Stimulated activated effector memory CD8-positive, alpha-beta T cell treated with anti-CD3 and anti-CD28 coated beads, Interleukin-12 subunit alpha, Interleukin-12 subunit beta, amount 100 ng/mL, for 72 hours (primary cell): Measurements from ENCODE around the gene MACROD2.

ENCODE experiments used
- ATAC-seq: fragments of 150-1000 bp; cut with Tn5 transposase; 2 replicates; pipeline ENCODE4 v1.10.0; 2021
- DNase-seq, 2 donors: peaks; one replicate each; pipeline ENCODE4 v3.0.0; 2021 to 2022; ENCODE audit warnings: low spot score in 2 of 2
- H3K27ac Mint-ChIP-seq: one replicate; pipeline ENCODE4 v1.8.0; 2022; ENCODE audit warnings: mild to moderate bottlenecking, mixed read lengths
- H3K36me3 Mint-ChIP-seq: one replicate; pipeline ENCODE4 v1.8.0; 2022; ENCODE audit warnings: mild to moderate bottlenecking, mixed read lengths
- H3K4me1 Mint-ChIP-seq: one replicate; pipeline ENCODE4 v1.8.0; 2022; ENCODE audit warnings: mixed read lengths
- H3K4me3 Mint-ChIP-seq: one replicate; pipeline ENCODE4 v1.8.0; 2022; ENCODE audit warnings: mild to moderate bottlenecking, mixed read lengths
- H3K9me3 Mint-ChIP-seq: one replicate; pipeline ENCODE4 v1.8.0; 2022; ENCODE audit warnings: mixed read lengths

The MACROD2 gene

DNA sequence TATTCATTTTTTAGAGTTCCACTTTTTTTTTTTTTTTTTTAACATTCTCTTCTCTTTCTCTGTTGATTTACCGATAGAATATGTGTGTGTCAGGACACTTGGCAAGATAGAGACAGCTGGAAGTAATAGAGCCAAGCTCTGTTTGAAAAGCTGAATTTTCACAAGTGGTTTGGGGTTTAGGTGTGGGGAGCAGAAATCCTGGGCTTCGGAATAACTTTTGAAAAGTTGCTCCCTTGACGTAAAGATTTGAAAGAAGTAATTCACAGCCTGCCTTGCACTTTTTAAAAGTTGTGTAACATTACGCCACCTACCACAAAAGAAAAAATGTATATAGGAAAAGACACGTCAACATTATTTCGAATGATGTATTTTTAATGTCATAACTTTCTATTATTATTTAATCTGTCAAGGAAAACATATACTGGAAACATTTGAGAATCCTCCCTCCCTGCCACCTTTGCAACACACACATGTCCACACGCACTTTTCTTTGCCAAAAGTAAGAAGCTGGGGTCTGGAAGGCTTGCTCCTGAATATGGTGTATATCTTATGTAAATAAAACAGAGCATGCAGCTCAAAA is 1660.1 kb downstream of the MACROD2 start:
- Mint-ChIP-seq H3K4me3 (no peak overlapping the region), H3K4me1 (no peaks in the 10 kb centered on the region), H3K36me3 (no peaks in the 10 kb centered on the region), H3K9me3 (peaks cover 5% of the 10 kb centered on the region), H3K27ac (no peak overlapping the region)
- ATAC-seq (no peak), DNase-seq (no peak)

DNA sequence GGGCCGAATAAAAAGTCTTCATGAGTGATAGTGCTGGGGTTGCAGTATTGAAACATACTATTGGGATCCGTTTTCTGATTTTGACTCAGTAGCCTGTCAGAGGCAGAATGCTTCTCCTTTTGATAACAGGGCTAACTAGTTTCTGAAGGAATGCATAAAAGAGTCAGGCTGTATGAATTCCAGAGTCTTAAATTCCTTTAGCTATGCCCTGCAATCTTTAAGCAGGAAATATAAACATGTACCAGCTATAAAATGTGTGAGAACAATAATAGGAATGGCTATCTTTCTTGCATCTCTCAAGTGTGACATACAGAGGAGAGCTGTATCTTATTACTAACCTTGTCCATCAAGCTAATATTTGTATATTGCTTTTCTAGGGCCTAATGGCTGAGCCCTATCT is 1660.8 kb downstream of the MACROD2 start:
- no peaks in the 10 kb centered on the region for H3K36me3 Mint-ChIP-seq
- H3K4me3 Mint-ChIP-seq, result no peak overlapping the region
- no peak overlapping the region for H3K27ac Mint-ChIP-seq
- no peaks in the 10 kb centered on the region for H3K4me1 Mint-ChIP-seq
- no peak for DNase-seq
- H3K9me3 Mint-ChIP-seq, result peaks cover 5% of the 10 kb centered on the region
- no peak for ATAC-seq

DNA sequence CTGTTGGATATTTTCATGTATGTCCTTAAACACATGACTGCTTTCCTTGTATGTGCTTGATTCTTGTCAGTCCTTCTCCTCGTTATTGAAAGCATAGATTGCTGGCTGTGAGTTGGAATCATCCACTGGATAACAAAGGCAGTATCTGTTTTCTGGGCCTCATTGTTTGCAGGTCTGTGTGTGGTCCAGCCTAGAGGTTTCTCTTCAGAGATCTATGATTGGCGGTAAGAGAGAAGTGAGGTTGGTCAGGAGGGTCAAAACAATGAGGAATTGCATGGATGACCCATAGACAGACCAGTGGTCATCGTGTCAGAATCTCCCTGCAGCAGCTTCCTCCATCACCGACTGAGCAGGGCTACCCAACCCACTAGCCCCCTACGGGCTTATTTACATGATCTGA is 1663.0 kb downstream of the MACROD2 start:
- ATAC-seq, result no peak
- H3K27ac Mint-ChIP-seq, result no peak overlapping the region
- H3K36me3 Mint-ChIP-seq, result no peaks in the 10 kb centered on the region
- DNase-seq, result no peak
- peaks cover 5% of the 10 kb centered on the region for H3K9me3 Mint-ChIP-seq
- no peak overlapping the region for H3K4me3 Mint-ChIP-seq
- H3K4me1 Mint-ChIP-seq, result no peaks in the 10 kb centered on the region

DNA sequence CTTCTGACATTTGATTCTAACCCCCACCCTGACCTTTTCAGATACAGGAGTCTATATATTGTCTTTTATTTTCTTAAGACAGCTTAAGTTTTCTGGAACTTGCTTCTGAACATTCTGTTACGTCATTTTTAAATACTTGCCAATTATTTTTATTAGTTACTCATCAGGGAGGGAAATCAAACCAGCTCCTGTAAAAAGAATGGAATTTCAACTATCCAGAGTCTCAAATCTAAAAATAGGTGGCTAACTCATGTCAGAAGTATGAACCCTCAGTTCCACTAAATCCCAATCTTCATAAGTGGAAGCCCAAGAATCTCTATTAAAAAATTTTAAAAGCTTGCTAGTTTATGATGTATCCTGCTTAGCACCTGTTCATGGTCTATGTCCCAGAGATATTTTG is 1677.9 kb downstream of the MACROD2 start:
- ATAC-seq, result no peak
- Mint-ChIP-seq H3K4me1 (no peaks in the 10 kb centered on the region), H3K36me3 (no peaks in the 10 kb centered on the region), H3K4me3 (no peak overlapping the region), H3K27ac (no peak overlapping the region), H3K9me3 (peaks cover 9% of the 10 kb centered on the region)
- no peak for DNase-seq

DNA sequence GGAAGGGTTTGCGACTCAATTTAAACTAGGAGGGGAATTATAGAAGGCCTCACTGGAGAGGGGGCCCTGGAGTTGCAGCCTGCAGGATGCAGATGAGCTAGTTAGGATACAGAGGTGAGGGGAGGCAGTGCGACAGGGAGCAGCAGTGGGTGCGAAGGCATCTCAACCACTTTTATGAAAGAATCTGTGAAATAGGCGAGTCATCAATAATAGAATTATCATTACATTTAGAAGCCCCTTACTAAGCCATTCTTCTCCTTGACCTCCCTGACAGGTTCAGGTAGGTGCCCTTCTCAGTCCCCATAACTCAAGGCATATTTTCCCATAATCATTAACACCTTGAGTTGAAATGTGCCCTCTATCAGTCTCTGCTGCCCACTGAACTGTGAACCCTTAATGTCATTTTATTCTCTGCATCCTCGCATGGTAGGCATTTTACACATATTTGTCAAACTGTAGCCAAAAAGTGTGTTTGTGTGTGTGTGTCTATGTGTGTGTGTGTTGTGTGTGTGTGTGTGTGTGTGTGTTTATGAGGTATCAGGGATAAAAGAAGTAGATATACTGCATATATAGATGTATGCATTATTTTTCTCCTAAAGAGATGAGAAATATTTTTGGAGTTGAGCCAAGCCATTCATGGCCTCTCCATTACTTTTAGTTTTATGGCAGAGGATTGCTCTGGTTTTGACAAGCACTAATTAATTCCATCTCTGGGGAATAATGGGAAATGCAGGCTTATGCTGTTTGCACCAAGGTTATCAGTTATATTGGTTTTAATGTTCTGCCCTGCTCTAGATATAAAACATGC is 1679.1 kb downstream of the MACROD2 start:
- Mint-ChIP-seq H3K4me3 (no peak overlapping the region), H3K9me3 (peaks cover 7% of the 10 kb centered on the region), H3K36me3 (no peaks in the 10 kb centered on the region), H3K4me1 (no peaks in the 10 kb centered on the region), H3K27ac (no peak overlapping the region)
- no peak for DNase-seq
- no peak for ATAC-seq

DNA sequence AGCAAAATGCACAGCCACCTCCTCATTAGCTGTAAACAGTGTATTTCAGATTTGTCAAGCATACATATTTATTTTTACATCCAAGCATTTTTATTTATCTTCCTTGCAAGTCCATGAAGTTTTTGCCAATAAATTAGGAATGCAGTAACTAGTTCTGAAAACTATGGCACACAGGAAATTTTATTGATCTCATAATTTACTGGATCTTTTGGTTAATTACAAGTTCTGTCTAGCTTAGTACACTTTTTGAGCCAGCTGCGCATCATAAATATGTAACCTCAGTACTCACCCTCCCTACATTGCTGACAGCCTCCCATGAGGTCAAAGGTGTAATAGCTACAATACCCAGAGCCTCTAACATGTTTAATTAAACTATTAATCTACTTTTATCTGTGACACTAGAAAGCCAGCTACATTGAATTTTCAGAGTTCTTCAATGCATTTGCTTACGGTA is 1679.8 kb downstream of the MACROD2 start:
- Mint-ChIP-seq H3K9me3 (peaks cover 6% of the 10 kb centered on the region), H3K4me3 (no peak overlapping the region), H3K27ac (no peak overlapping the region), H3K4me1 (no peaks in the 10 kb centered on the region), H3K36me3 (no peaks in the 10 kb centered on the region)
- DNase-seq (no peak), ATAC-seq (no peak)

DNA sequence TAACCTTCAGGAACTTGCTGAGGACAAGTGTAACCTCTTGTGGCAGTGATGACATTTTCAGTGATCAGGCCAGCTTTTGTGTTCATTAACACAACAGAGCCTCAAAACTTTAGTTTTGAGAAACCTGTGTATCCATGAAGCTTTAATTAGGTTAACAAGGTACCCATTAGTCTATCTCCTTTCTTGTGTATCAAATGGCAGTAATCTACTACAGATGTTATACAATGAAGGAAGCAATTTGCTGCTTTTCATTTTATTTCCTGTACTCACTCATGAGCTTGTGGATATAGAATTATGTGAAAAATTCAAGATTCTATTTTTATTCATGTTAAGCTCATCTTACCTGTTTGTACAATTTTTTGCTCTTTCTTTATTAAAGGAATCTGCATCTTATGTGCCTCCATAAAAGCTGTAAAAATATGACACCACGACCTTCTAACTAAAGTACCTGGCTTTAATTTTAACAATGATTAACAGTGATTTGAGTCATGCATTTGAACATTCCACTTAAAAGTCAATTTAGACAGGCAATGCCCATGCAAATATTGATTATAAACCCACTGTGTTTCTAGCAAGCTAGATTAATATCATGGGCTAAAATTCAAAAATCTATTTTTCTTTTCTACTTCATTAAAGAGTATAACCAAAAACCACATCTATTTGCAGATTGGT is 1680.6 kb downstream of the MACROD2 start:
- no peak for ATAC-seq
- Mint-ChIP-seq H3K36me3 (no peaks in the 10 kb centered on the region), H3K27ac (no peak overlapping the region), H3K9me3 (peaks cover 8% of the 10 kb centered on the region), H3K4me1 (no peaks in the 10 kb centered on the region), H3K4me3 (no peak overlapping the region)
- no peak for DNase-seq

DNA sequence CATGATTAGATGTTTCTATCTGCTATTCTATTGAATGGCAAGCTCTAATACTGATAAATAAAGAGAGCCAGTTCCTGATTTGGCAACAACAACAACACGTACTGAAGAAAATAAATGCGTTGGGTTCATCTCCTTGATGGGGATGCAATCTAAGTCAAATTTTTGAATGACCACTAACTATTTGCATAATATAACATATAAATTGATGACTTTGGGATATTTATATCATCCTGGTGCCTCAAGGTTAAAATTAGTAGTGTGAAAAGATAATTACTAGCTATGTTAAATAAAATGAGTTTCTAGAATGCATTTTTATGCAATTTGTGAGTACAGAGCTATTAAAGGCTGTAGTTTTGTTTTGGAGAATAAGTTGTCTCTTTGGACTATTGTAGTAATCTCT is 1681.5 kb downstream of the MACROD2 start:
- H3K4me3 Mint-ChIP-seq, result no peak overlapping the region
- ATAC-seq (no peak), DNase-seq (no peak)
- no peak overlapping the region for H3K27ac Mint-ChIP-seq
- no peaks in the 10 kb centered on the region for H3K4me1 Mint-ChIP-seq
- H3K36me3 Mint-ChIP-seq, result no peaks in the 10 kb centered on the region
- peaks cover 8% of the 10 kb centered on the region for H3K9me3 Mint-ChIP-seq

DNA sequence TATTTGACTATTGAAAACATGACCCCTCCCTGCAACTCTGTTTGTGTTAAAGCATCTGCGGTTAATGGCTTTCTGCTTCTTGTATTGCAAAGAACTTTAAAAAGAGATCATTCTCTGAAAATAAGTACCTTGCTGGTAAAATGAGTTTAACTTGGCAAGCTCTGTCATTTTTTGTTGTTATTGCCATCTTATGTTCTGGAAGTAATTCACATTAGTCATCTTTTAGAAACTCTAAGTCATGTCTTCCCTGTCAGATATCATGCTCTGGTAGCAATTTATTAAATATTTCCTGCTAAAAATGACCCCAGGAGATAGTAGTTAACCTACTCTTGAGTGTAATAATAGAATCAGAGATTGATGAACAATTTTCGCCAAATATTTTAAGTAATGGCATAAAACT is 1687.4 kb downstream of the MACROD2 start:
- DNase-seq, result no peak
- Mint-ChIP-seq H3K4me1 (no peaks in the 10 kb centered on the region), H3K4me3 (no peak overlapping the region), H3K27ac (no peak overlapping the region), H3K9me3 (peaks cover 8% of the 10 kb centered on the region), H3K36me3 (no peaks in the 10 kb centered on the region)
- ATAC-seq, result no peak

DNA sequence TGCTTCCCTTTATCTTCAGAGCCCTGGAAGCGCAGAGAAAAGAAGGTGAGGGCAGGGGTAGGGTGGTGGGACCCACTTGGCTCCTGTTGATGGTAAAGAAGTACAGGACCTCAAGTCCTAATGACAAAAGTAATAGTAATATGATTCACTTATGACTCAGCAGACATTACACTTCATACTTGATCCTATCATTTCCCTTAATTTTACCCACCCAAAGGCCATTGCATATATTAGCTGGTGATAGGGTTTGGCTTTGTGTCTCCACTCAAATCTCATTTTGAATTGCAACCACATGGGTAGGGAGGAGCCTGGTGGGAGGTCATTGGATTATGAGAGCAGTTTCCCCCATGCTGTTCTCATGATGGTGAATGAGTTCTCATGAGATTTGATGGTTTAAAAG is 1697.3 kb downstream of the MACROD2 start:
- no peak for ATAC-seq
- Mint-ChIP-seq H3K4me1 (no peaks in the 10 kb centered on the region), H3K36me3 (no peaks in the 10 kb centered on the region), H3K27ac (no peak overlapping the region), H3K9me3 (peaks cover 12% of the 10 kb centered on the region), H3K4me3 (no peak overlapping the region)
- DNase-seq, result no peak

DNA sequence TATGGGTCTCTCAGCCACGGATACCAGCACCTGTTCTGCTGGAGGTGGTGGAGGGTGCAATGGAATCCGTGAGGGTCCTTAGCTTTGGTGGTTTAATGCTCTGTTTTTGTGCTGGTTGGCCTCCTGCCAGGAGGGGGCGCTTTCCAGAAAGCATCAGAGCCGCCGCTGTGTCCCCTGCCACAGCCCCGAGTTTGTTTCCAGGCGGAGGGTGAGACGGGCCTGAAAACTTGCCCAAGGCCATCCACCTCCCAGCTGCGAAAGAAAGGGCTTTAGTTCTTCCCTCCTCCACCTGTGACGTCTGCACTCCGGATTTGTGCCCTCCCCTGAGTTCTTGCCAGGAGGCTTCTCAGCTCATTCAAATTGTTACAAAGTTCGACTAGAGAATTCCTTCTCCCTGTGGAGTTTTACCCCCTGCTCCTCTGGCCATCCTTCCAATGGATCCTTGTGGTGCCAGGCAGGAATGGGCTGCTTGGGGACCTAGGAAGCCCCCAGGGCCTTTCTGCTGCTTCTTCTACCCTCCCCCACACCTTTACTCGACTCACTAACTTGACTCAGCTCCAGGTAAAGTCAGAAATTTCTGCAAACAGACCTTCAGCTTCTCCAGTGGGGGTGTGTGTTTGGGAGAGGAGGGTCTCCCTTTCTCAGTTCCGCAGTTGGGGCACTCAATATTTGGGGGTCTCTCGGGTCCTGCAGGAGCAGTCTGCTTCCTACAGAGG is 1704.3 kb downstream of the MACROD2 start:
- Mint-ChIP-seq H3K4me3 (no peak overlapping the region), H3K27ac (no peak overlapping the region), H3K36me3 (no peaks in the 10 kb centered on the region), H3K9me3 (peaks cover 16% of the 10 kb centered on the region), H3K4me1 (no peaks in the 10 kb centered on the region)
- ATAC-seq (no peak), DNase-seq (no peak)

DNA sequence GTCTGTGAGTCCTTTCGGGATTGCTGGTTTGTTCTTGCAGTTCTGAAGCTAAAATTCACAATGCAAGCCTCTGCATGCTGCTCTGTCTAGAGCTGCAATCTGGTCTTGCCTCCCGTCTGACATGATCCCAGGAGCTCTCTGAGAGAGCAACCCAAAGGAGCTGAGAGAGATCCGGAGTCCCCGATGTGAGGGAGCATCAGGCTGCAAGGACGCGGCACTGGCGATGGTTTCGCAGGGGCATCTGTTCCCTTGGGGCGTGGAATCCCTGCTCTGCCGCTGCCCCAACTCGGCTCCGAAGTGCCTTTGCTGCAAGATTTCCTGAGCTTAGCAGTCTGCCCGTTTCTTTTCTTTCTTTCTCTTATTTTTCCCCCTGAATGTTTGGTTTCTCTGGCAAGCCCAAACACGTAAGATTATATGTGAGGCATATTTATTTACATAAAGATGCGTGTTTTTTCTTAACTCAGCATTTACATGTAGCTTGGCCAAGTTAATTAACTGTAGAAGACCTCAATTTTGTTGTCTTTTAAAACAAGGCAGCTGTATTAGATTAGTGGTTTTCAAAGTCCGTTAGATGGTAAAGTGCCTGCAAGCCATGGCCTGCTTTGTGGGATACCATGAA is 1704.9 kb downstream of the MACROD2 start:
- Mint-ChIP-seq H3K4me1 (no peaks in the 10 kb centered on the region), H3K27ac (no peak overlapping the region), H3K4me3 (no peak overlapping the region), H3K9me3 (peaks cover 16% of the 10 kb centered on the region), H3K36me3 (no peaks in the 10 kb centered on the region)
- no peak for DNase-seq
- ATAC-seq, result no peak

DNA sequence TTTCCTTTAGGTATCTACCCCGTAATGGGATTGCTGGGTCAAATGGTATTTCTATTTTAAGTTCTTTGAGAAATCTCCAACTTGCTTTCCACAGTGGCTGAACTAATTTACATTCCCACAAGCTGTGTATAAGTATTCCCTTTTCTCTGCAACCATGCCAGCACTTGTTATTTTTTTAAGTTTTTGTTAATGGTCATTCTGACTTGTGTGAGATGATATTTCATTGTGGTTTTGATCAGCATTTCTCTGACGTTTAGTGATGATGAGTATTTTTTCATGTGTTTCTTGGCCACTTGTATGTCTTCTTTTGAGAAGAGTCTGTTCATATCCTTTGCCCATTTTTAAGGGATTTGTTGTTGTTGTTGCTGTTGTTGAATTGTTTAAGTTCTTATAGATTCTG is 1706.8 kb downstream of the MACROD2 start:
- Mint-ChIP-seq H3K4me3 (no peak overlapping the region), H3K4me1 (no peaks in the 10 kb centered on the region), H3K9me3 (peaks cover 10% of the 10 kb centered on the region), H3K27ac (no peak overlapping the region), H3K36me3 (no peaks in the 10 kb centered on the region)
- no peak for DNase-seq
- ATAC-seq, result no peak

DNA sequence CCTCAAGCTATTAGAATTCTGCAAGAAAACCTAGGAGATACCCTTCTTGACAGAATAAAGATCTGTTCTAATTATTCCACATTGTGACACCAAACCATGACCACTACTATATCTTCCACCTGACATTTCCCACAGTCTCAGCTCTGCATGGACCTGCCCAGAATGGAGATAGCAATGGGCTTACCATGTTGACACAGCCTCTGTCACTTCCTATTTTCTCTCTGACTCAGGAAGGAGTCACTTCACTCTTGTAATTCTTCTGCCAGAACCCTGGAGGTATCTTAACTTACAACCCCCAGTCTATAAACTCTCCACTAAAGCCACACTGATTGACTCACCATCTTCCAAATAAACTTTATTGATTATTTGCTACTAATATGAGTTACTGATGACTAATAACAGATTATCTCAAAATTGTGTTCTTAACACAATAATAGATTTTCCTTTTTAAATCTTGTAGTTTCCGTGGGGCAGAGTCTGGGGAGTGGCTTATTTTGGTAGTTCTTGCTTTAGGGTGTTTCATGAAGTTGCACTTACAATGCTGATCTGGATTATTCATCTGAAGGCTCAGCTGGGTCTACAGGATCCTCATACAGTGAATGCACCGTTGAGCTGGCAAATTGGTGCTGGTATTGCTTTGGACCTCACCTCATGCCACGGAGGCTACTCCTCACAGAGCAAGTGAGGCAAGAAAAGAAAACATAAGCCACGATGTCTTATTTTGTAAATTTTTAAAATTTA is 1708.0 kb downstream of the MACROD2 start:
- H3K4me1 Mint-ChIP-seq, result no peaks in the 10 kb centered on the region
- ATAC-seq (no peak), DNase-seq (no peak)
- H3K4me3 Mint-ChIP-seq, result no peak overlapping the region
- H3K36me3 Mint-ChIP-seq, result no peaks in the 10 kb centered on the region
- H3K9me3 Mint-ChIP-seq, result peaks cover 10% of the 10 kb centered on the region
- H3K27ac Mint-ChIP-seq, result no peak overlapping the region

DNA sequence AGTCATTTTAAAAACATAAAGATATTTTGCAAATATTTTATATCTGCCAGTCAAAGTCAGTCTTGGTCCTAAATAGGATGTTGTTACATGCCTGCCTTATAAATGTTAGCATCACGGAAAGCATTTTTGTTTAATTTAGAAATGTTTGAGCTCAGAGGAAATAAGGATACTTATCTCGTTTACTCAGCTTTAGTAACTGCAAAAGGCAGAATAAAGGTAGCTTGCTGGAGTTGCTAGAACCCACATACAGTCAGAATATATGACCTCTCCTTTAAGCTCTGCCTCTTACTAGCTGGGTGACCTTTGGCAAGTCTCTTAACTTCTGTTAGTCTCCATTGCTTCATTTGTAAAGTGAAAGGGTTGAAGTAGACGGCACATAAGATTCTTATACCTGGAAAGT is 1710.7 kb downstream of the MACROD2 start:
- H3K27ac Mint-ChIP-seq, result no peak overlapping the region
- H3K4me3 Mint-ChIP-seq, result no peak overlapping the region
- no peaks in the 10 kb centered on the region for H3K36me3 Mint-ChIP-seq
- H3K9me3 Mint-ChIP-seq, result peaks cover 3% of the 10 kb centered on the region
- ATAC-seq (no peak), DNase-seq (no peak)
- no peaks in the 10 kb centered on the region for H3K4me1 Mint-ChIP-seq
